ENCODE data around the gene ZNF594.
"Not testable (repeated sequence)": the region's sequence is repeated elsewhere in the genome, so short reads cannot be mapped to it uniquely, and the experiment has no call there.

Gene ZNF594

DNA sequence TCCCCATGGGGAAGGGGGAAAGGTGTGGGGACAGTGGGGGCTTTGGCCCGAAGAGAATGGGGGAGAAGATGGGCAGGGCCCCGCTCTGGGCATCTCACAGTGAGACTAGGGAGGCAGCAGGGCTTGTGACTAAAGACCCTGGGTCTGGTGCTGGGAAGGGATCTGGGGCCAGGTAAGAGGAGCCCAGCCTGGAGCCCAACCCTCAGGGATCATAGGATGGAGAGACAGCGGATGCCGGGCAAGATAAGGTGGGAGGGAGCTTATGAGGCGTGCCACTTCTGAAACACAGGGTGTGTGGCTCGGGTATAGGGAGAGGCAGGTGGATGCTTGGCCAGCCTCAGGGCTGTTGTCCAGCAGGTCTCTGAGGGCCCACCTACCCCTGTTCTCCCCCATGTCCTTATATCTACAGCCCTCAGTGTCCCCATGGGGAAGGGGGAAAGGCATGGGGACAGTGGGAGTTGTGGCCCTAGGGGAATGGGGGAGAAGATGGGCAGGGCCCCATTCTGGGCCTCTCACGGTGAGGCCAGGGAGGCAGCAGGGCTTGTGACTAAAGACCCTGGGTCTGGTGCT is 60.4 kb downstream of the ZNF594 start:
- no peak for DNase-seq (ENCODE audit: low read depth)
- TF ChIP-seq, protein P1, sequence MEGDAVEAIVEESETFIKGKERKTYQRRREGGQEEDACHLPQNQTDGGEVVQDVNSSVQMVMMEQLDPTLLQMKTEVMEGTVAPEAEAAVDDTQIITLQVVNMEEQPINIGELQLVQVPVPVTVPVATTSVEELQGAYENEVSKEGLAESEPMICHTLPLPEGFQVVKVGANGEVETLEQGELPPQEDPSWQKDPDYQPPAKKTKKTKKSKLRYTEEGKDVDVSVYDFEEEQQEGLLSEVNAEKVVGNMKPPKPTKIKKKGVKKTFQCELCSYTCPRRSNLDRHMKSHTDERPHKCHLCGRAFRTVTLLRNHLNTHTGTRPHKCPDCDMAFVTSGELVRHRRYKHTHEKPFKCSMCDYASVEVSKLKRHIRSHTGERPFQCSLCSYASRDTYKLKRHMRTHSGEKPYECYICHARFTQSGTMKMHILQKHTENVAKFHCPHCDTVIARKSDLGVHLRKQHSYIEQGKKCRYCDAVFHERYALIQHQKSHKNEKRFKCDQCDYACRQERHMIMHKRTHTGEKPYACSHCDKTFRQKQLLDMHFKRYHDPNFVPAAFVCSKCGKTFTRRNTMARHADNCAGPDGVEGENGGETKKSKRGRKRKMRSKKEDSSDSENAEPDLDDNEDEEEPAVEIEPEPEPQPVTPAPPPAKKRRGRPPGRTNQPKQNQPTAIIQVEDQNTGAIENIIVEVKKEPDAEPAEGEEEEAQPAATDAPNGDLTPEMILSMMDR (IDR thresholded peaks at IDR 0.05; ENCODE audit: insufficient read depth, low read depth, low read length, missing control alignments), result no peak
- H3K4me3 ChIP-seq (ENCODE audit: low read depth, low read length), result no peak overlapping the region

GRCh38 chr17:5130687-5131086 is 61.0 kb downstream of the ZNF594 start:
- not testable (repeated sequence) for H3K4me3 ChIP-seq (ENCODE audit: low read depth, low read length); DNase-seq (ENCODE audit: low read depth)

DNA sequence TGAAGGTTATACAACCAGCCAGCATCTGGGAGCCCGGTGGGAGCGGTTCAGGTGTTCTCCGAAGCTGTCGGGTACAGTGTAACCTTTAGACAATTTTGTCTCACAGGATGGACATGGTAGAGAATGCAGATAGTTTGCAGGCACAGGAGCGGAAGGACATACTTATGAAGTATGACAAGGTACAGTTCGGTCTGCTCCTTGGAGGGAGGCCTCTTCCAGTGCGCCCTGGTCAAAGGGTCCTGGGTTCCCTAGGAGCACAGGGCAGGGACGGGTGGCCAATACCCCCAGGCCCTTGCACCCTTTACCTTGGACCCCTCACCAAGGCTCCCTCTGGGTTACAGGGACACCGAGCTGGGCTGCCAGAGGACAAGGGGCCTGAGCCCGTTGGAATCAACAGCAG is 61.4 kb downstream of the ZNF594 start:
- not testable (repeated sequence) for DNase-seq (ENCODE audit: low read depth); H3K4me3 ChIP-seq (ENCODE audit: low read depth, low read length)

DNA sequence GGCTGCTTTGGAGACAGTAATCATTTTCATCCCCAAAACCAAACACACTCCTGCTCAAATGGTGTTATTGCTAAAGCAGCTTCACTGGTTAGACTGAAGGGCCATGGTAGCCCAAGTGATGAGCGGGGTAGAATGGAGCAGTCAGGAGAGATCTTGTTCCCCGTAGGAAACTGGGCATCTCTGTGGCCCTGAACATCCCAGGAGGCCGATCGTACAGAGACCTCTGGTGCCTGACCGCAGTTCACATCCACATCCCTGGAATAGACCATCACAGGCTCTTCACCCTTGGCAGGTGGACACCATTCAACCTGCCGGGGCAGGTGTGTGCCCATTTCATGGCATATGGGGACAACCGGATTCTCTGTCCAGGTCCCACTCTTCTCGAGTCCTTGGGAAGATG is 61.9 kb downstream of the ZNF594 start:
- not testable (repeated sequence) for DNase-seq (ENCODE audit: low read depth); H3K4me3 ChIP-seq (ENCODE audit: low read depth, low read length)

All from GM12865 (cell line).